GM12801 (cell line): ENCODE data around the gene CTIF.

Source experiments
- TF ChIP-seq, protein P1 (sequence below): IDR thresholded peaks from one replicate; pipeline ENCODE4 v1.5.1; 2011; ENCODE audit warnings: control low read depth; ENCODE audit not compliant: insufficient read length; ENCODE audit errors: extremely low read depth

CTIF gene

GRCh38 chr18:48548011-48548771 is 9.4 kb downstream of the CTIF start:
- TF ChIP-seq, protein P1, sequence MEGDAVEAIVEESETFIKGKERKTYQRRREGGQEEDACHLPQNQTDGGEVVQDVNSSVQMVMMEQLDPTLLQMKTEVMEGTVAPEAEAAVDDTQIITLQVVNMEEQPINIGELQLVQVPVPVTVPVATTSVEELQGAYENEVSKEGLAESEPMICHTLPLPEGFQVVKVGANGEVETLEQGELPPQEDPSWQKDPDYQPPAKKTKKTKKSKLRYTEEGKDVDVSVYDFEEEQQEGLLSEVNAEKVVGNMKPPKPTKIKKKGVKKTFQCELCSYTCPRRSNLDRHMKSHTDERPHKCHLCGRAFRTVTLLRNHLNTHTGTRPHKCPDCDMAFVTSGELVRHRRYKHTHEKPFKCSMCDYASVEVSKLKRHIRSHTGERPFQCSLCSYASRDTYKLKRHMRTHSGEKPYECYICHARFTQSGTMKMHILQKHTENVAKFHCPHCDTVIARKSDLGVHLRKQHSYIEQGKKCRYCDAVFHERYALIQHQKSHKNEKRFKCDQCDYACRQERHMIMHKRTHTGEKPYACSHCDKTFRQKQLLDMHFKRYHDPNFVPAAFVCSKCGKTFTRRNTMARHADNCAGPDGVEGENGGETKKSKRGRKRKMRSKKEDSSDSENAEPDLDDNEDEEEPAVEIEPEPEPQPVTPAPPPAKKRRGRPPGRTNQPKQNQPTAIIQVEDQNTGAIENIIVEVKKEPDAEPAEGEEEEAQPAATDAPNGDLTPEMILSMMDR = no peak

DNA sequence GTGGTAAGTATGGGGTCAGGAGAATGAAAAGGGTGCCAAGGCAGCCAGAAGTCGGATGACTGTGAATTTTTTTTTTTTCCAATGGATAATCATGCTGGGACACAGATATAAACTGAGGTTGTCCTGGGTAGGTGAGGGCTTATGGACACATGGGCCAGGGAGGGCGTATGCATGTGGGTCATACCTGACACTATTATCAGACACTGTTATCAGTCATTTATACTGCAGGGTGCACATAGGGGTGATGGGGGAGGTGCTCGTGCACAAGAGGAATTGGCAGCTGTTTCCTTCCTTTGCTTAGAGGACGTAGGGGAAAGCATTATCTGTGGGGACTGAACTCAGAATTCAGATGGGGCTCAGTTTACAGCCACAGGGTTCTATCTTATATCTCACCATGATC is 10.1 kb downstream of the CTIF start:
- TF ChIP-seq, protein P1 = no peak

DNA sequence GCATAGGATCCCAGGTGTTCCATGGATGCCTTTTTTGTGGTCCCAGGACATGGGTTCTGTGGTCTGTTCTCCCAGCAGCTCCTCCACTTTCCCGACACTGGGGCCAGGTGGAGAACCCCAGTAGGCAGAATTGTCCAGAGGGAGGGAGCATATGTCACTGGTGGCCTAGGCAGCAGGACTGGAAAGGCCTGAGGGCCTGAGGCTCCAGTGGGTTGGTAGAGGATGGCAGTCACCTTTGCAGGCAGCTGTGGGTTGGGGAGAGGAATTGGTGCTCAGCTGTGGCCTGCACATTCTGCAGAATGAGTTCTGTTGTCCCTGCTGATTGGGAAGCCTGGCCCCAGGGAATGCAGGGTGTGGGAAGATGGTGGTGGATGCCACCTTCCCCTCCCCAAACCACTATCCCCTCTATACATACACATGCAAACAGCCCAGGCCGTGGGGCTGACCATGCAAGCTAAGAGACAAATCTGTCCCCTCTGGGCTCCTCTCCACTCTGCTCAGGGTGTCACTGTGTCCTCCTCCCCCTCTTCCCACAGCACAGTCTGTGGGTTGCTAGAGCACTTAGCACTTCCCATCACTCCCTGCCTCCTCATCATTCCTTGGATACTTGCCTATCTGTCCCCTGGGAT is 11.4 kb downstream of the CTIF start:
- TF ChIP-seq, protein P1 = no peak

- TF ChIP-seq, protein P1 = no peak
Observed at GRCh38 chr18:48551100-48551499, 12.3 kb downstream of the CTIF start.

DNA sequence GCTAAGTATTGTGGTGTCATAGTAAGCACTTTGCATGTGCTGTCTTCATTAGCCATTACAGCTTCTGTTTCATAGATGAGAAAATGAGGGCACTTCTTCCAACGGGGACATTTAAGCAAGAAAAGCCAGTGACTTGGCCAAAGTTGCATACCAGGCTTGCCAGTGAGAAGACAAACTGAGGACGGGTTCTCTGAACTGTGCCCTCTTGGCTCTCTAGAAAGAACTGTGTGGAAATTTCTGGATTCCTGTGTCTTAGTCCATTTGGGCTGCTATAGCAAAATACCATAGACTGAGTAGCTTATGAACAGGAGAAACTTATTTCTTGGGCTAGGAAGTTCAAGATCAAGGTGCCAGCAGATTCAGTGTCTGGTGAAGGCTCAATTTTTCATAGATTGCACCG is 13.3 kb downstream of the CTIF start:
- TF ChIP-seq, protein P1 = no peak

- TF ChIP-seq, protein P1 = no peak
Observed at GRCh38 chr18:48553236-48553635, 14.4 kb downstream of the CTIF start.

GRCh38 chr18:48554610-48555400 is 16.0 kb downstream of the CTIF start:
- TF ChIP-seq, protein P1 = no peak
